Midbrain (tissue), 1 donor: ENCODE measurements around the gene TM7SF2.
"Not testable (repeated sequence)": the region's sequence is repeated elsewhere in the genome, so short reads cannot be mapped to it uniquely, and the experiment has no call there.

Source experiments
- DNase-seq: peaks from one replicate; lab custom pipeline; 2025; lab: John Stamatoyannopoulos, UW

TM7SF2 gene

GRCh38 chr11:65115361-65116082 is 3.9 kb downstream of the TM7SF2 start:
- no peak for DNase-seq

DNA sequence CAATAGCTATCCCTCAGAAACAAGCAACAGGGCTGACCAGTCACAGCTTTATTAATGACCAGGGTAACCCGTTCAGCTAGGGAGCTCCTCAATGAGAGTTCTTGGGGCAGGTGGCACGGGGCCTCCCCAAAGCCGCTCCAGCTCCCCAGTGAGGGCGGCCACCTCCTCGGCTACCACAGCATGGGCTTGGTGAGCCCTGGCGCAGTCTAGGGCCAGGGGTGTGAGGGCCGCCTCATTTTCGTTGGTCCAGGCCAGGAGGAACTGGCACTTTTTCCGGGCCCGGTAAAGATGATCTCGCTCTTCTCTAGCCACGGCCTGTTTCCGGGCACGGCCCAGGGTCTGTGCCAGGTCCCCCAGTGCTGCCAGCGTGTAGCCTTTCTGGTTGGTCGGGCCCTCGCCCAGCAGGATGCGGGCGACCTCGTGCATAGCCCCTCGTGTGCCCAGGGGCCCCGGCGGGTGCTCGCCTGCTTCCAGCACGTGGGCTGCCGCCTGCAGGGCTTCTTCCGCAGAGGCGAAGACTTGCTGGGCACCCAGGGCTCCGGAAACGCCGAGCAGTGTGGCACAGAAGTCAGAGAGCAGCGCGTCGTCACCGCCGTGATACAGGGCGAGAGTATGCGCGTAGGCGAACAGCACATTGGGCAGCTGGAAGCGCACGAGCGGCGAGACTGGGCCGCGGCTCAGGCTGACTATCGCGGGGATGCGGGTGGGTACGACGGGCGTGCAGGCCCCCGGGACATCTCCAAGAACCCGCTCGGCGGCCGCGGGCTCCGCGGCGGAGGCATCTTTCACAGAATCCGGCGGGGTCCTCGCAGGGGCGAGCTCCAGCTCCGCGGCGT is 4.9 kb downstream of the TM7SF2 start:
- peak; percentile 14 for DNase-seq

DNA sequence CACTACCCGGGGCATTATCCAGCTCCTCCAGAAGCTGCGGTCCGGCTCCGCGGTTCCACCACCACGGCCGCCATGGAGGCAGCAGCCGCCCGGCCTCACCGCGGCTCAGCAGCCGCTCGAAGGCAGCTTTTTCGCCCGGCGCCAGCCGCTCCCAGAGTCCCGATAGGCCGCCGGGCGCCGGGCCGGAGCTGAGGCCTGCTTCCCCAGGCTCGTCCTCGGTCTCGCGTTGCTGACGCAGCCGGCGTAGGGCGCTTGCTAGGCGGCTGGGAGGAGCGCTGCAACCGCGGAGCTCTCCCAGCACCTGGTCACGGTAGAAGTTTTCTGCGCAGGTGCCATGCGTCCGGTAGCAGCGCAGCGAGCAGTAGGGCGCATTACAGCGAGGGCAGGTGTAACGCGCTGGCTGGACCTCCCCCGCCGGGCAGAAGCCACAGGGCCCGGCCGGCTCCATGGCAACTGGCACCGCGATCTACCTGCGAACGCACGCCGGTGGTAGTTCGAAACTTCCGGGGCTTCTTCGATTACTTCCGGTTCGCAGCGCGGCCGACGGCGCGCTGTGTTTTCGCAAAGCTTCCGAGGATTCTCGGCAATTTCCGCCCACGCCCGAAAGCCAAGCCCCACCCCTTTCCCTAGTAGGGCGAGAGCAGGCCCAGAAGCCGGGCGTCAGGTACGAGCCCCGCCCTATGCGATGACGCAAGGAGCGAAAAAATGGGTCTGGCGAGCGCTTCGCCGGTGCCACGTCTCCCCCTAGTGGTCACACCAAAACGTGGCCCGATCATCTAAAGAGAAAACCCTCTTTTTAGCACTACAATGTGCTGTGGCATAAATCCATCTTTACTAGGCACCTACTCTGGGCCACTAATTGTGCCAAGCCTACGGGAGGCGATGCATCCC is 5.8 kb downstream of the TM7SF2 start, which contains the start of gene ZNHIT2:
Gene ZNHIT2, minus strand, starts transcription at position 496 of the 891 bp plus-strand sequence. Its CDS starts 48 bp downstream, at position 448.
- peak; percentile 98 for DNase-seq

DNA sequence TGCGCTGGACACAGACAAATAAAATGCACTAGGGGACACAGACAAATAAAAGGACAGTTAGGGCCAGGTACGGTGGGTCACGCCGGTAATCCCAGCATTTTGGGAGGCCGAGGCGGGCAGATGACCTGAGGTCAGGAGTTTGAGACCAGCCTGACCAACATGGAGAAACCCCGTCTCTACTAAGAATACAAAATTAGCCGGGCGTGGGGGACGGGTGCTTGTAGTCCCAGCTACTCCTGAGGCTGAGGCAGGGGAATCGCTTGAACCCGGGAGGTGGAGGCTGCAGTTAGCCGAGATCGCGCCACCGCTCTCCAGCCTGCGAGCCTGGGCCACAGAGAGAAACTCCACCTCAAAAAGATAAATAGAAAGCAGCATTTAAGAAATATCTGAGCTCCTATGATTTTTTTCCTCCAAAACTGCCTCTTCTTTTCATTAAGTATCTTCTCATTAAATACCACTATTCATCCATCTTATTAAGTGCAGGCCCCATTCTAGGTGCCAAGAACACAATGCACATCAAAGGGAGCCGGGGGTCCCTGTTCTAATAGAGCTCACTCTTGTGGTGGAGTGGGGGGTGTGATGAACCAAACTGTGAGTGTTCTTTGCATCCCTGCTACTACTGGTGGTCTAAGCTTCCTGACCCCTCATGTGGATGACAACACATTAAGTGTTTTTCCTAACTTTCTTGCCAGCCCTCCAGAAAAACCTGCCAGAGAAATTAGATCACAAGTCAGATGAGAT is 6.6 kb downstream of the TM7SF2 start:
- DNase-seq: no peak

DNA sequence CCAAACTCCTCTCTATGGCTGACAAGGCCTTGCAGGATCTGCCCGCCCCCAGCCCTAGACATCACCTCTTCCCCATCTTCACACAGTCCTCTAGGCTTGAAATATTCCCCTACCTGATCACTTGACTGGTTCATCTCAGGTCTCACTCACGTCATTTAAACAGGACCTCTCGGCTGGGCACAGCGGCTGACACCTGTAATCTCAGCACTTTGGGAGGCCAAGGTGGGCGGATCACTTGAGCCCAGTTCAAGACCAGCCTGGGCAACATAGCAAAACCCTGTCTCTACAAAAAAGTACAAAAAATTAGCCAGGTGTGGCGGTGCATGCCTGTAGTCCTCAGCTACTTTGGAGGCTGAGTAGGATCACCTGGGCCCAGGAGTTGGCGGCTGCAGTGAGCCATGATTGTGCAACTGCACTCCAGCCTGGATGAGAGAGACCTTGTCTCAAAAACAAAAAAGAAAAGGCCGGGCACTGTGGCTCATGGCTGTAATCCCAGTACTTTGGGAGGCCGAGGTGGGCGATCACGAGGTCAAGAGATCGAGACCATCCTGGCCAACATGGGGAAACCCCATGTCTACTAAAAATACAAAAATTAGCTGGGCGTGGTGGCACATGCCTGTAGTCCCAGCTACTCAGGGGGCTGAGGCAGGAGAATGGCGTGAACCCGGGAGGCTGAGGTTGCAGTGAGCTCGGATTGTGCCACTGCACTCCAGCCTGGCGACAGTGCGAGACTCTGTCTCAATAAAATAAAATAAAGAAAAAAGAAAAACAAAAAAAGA is 7.4 kb downstream of the TM7SF2 start:
- DNase-seq: not testable (repeated sequence)

GRCh38 chr11:65119670-65119995 is 8.0 kb downstream of the TM7SF2 start:
- no peak for DNase-seq

DNA sequence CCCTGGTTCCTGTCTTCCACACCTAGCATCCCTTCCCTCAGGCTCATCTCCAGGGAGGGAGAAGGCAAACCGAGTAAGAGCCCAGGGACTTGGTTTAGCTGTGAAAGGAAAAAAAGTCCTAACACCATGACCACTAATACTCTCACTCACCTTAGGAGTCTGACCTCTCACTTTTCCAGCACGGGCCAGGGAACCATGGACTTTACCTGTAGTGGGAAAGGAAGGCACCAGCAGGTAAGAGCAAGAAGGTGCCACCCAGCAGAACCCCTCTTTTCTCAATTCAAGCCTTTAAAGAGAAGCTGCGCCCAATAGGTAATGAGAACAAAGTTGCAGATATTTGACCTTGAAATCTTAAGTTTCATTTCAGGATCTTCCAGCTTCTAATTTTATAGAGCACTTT is 9.2 kb downstream of the TM7SF2 start:
- no peak for DNase-seq

DNA sequence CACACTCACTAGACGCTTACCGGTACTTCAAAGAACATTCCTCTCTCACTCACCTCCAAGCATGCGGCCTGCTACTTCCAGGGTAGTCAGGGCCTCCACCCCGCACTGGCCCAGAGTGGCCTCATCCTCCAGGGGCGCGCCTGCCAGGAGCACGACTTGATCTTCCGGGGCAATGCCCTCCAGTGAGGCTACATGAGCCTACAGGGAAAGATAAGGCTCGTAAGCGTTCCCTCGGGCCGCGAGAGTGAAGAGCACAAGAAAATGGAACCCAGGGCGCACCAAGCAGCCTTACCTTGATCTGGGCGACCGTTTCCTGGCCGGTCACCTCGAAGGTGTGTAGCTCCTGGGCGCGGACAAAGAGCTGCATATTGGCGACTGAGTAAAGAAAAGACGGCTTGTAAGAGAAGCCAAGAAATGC is 9.8 kb downstream of the TM7SF2 start:
- no peak for DNase-seq

DNA sequence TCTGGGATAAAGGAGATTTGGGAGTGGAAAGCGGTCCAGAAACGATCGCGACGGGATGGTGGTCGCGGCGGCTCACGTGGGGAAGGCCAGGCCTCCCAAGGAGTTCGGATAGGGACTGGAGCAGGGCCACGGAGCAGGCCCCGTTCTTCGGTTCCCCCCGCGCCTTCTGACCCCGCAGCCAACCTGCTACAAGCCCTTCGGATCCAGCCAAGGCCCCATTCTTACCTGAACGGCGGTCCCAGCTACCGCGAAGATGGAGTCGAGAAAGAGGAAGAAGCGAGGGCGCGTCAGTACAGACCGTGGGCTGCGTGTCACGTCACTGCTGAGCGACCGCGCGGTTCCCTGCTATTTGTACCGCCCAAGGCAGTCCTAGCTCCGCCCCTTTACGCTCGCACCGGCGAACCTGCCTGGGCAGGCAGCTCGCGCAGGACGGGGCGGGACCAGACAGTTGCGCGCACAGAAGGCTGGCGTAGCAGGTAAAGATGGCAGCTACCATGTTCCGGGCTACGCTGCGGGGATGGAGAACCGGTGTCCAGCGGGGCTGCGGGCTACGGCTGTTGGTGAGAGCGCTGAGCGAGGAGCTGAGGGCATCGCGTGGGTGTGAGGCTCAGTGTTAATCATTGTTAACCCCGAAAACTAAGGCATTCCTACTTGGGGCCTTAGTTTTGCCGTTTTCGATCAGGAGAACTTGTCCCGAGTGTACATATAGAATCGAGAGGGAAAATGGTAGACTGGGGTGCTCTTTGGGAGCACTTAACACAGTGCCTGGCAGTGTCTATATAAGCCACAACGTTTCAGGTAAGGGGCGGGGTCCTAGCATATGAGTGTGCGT is 10.4 kb downstream of the TM7SF2 start, which contains the start of the genes FAU and MRPL49:
Gene FAU, minus strand, starts transcription at position 270 of the 832 bp plus-strand sequence. CDS start 321 bp downstream, outside the sequence.
Gene MRPL49, plus strand, starts transcription at position 457 of the 832 bp plus-strand sequence. Its CDS starts 26 bp downstream, at position 483.
- peak; percentile 95 for DNase-seq

DNA sequence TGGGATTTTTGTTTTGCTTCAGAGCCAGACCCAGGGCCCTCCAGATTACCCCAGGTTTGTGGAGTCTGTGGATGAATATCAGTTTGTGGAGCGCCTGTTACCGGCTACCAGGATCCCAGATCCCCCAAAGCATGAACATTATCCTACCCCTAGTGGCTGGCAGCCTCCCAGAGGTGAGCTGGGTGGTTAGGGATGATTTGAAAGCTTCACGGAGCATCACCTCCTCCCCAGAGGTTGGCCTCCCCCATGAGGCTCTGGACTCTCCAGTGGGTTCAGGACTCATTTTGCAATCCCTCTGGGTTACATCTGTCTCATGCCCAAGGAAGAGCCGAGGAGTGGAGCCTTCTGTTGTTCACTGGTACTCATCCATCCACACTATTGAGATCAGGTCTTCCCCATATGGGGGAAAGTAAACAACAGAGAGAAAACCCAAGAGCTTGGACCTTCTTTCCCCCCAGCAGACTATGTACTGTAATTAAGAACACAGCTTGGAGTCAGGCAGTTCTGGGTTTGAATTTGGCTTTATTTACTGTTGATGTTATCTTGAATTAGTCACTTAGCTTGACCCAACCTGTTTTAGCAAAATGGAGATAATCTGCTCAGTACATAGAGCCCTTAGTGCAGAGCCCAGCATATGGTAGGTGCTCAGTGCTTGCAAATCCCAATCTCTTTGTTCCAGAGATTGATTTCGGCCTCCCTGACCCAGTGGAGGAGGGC is 13.0 kb downstream of the TM7SF2 start:
- DNase-seq: no peak

DNA sequence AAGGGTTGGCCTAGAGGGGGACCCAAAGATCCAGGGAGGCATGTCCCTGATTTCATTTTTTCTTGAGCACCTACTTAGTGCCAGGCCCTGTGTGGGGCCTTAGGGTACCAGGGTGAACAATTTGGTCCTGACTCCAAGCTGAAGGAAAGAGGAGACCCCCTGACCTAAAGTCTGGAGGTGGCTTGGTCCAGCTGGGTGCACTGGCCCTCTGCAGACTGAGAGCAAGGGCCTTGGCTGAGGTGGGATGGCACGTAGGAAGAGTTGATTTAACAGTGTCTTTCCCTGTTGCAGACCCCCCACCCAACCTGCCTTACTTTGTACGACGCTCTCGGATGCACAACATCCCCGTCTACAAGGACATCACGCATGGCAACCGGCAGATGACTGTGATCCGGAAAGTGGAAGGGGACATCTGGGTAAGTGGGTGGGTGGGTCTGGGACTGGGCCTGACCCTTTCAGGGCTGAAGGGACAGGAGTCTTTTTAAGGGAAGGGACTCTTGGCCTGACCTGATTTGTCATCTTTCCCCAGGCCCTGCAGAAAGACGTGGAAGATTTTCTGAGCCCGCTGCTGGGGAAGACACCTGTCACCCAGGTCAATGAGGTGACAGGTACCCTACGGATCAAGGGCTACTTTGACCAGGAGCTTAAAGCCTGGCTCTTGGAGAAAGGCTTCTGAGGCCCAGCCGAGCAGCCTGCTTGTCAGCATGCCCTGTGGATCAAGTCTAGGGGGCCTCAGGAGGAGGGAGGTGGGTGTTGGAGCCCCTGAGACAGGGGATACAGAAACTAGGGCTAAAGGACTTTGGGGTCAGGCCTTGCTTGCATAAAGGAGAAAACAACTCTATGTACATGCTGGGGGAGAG is 13.8 kb downstream of the TM7SF2 start:
- no peak for DNase-seq

DNA sequence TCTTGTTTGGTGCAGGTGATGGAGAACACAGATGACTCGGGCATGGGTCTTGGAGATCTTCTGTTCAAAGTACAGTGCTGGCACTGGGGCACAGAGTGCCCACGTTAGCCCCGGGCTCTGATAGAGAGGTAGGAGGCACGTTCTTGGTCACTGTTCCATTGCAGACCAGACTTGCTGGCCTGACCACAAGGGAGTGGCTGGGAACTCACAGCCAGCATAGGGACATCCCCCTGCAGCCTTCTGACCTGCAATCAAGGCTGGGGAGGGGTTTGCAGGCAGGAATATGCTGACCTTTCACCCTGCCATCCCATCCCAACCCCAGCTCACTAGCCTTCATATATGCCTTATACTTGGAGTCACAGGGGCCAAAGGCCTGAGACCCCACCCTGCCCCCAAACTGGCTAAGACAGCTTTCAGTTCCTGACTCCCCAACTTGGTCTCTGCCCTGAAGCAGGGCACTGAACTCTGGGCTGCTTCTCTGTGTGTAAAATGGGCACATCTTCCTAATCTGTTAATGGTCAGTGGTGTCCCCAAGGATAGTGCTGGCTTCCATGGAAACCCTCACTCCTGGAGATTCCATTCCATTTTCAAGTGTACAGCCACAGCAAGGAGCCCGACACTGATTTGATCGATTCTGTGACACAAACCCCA is 15.1 kb downstream of the TM7SF2 start:
- no peak for DNase-seq

DNA sequence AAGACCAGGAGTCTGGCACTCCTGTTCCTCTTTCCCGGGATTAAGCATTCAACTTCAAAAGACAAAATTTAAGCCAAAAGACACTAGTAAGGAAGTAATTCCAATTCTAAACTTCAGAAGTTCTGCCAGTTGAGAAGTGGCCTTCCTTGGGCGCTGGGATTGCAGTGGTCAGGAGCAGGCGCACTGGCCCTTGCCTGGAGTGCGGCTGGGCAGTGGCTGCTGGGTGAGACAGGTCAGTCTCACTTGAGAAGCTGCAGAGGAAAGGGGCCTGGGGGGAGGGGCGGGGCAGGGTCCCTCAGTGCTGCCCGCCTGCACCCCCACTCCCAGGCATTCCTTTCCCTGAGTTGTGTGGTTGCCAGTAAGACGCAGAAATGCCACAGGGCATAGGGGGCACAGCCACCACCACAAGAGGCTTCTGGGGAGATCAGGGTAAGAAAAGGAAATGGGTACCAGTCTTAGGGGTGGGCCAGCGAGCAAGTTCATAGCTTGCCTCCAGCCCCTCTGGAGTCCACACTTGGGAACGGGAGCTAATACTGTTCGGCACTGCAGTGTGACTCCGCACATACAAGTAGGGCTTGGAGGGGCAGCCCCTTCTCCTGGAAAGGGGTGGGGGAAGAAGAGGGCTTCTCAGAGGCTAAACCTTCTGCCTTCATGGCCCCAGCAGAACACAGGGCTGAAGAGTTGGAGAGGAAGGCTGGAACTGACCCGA is 16.0 kb downstream of the TM7SF2 start:
- no peak for DNase-seq

DNA sequence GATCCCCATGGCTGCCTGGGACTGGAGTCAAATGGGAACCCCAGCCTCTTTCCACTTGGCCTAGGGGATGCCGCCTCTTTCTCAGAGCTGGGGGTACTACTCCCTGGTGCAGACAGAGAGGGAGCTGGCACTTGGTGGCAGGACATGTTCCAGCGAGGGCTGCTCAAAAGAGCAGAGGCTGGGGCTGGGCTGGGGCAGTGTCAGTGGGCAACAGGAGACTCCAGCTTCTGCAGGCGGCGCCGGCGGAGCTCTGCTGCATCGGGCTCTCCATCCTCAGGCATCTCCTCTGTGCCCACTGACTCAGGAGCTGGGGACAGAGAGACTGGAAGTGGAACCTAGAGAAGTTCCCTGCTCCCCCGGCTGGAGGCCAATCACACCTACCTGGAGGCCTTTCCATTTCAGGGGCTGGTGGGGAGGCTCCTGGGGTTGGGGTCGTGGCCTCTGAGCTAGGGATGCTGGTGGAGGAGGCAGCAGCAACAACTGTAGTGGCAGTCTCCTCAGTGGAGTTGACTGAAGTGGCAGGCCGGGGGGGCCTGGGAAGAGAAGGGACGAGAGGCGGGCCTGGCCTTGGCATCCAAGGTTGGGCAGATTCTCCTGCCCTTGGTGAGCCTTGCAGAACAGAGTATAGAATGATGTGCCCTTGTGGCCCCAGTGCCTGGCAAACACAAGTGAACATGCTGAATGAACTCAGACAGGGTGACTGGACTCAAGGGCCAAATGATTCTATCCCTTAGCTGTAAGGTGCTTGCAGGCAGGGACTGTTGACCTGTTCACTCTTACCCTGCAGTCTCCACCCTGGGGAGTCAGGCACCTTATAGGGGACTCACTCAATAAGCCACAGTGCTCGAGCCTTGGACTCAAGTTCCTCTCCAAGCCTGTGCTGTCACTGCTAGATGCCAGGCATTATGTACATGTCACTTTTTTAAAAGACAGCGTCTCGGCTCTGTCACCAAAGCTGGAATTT is 16.8 kb downstream of the TM7SF2 start:
- DNase-seq: no peak

DNA sequence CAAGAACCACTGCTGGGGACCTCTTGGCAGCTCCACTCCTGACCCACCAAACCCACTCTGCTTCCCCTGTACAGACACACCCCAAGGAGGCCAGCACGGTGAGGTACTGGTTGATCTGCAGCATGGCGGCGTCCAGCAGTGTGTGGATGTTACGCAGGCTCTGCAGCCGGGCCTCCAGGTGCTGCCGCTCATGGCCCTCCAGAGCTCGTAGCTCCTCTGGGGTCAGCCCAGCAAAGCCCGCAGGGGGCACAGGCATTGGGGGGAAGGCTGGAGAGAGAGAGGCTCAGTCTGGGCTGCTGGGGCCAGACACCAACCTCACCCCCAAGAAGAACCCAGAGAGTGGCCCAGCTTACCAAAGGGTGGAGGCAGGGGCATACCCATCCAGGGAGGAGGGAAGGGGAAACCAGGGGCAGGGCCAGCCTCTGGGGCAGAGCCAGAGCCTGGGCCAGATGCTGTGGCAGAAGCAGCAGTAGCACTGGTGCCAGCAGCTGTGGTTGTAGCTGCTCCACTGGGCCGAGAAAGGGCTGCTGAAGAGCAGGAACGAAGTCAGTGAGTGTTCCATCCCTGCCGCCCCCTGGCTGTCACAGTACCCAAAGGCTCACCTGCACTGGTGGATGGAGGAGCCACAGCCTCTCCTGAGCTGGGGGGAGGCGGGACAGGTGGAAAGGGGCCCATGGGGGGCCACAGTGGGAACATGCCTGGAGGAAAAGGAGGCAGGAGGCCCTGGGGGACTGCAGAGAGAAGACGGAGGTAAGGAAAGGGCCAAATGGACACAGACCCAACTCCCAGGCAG is 18.2 kb downstream of the TM7SF2 start:
- no peak for DNase-seq
